AG04449 (cell line): ENCODE results near the gene MAPK14.
A peak's percentile ranks its signal among the peaks of the same experiment; 100 is the strongest.
"Not testable (repeated sequence)": the region's sequence is repeated elsewhere in the genome, so short reads cannot be mapped to it uniquely, and the experiment has no call there.

Experiments used
- CTCF ChIA-PET: fragments of 350-600 bp; formaldehyde crosslinking; extraction: SDS; loops from one replicate; lab custom pipeline; 2021; ENCODE audit warnings: antibody characterized with exemption; lab: Yijun Ruan, JAX
- POLR2A ChIA-PET: fragments of 400-600, 350-600 bp; formaldehyde crosslinking; extraction: SDS; loops from one replicate; lab custom pipeline; 2020; ENCODE audit warnings: antibody characterized with exemption, inconsistent platforms; lab: Yijun Ruan, JAX
- DNase-seq: peaks from one replicate; pipeline ENCODE4 v3.0.0-alpha.2; 2010; ENCODE audit warnings: low read depth, low spot score
- H3K4me3 ChIP-seq: 2 replicates; pipeline ENCODE4 v1.5.1; 2011; ENCODE audit warnings: low read depth, mild to moderate bottlenecking, control low read depth, low read length
- TF ChIP-seq, protein P1 (sequence below): IDR thresholded peaks from one replicate; pipeline ENCODE4 v1.5.1; 2011; ENCODE audit warnings: mild to moderate bottlenecking, moderate library complexity, low read length, control low read depth, inconsistent platforms; ENCODE audit not compliant: insufficient read depth; ENCODE audit errors: missing control alignments

The MAPK14 gene

DNA sequence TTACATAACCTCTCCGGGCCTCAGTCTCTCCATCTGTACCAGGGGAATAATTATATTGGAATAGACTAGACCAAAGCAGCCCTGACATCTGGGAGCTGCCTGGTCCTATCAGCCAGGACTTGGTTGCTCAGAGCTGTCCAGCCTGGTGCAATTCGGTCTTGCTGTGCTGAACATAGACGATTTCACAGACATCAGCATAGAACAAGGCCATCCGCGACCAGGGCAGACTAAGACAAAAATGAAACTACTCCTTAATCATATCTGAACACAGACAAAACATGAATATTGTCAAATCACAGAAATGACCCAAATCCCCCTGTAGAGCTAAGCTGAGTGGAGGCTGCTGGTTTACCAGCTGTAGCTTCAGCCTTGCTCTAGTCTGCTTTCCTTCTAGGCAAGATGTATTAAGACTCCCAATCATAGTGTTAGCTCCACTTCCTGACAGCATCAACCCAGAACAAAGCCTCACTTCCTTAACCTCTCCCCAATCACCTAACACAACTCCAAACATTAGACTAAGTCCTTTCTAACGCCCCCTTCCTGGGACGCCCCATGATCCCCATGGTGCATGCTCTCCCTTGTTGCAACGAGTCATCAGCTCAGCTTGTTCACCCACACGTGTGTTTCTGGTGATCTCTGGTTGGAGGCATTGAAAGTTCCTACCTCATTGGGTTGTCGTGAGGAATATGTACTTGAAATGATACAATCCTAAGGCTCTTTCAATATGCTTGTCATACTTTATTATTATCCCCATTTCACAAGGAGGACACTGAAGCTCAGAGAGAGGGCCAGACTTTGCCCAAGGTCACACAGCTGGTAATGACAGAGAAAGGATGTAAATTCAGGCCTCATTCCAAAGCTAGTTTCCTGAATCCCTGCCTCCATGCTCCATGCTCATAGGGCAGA is 99.2 kb downstream of the MAPK14 start:
- POLR2A ChIA-PET = no interaction called here
- TF ChIP-seq, protein P1, sequence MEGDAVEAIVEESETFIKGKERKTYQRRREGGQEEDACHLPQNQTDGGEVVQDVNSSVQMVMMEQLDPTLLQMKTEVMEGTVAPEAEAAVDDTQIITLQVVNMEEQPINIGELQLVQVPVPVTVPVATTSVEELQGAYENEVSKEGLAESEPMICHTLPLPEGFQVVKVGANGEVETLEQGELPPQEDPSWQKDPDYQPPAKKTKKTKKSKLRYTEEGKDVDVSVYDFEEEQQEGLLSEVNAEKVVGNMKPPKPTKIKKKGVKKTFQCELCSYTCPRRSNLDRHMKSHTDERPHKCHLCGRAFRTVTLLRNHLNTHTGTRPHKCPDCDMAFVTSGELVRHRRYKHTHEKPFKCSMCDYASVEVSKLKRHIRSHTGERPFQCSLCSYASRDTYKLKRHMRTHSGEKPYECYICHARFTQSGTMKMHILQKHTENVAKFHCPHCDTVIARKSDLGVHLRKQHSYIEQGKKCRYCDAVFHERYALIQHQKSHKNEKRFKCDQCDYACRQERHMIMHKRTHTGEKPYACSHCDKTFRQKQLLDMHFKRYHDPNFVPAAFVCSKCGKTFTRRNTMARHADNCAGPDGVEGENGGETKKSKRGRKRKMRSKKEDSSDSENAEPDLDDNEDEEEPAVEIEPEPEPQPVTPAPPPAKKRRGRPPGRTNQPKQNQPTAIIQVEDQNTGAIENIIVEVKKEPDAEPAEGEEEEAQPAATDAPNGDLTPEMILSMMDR = no peak

DNA sequence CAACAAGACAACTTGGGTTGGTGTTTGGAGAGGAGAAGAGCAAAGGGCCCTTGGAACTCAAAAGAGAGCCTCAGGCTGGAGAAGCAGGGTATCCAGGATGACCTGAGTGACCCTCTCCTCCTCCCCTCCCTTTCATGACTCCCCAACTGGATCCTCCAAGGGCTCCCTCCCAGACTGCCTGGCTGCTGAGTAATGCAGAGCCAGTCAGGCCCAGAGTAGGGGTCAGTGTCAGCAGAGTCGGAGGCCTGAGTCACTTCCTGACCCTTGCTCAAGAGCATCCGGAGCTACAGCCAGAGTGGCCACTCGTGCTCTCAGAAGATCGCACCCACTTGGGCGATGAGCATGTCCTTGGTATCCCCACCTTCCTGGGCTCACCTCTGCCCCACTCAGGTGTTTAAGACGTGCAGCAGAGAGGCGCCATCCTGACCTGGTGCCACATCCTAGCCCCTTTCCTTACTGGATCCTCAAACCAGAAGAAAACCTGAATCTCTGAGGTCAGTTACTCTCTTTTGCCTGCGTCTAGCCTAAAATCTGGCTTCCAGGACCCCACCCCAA is 99.9 kb downstream of the MAPK14 start:
- POLR2A ChIA-PET = no interaction called here
- H3K4me3 ChIP-seq = no peak overlapping the region
- TF ChIP-seq, protein P1 = no peak
- DNase-seq = no peak
- CTCF ChIA-PET = interaction anchor here (0.8 to 3.3 kb wide), 5 partner anchors 32 to 732 kb away, joined by 3 to 13 read pairs (median 4); no protein-coding TSS in a partner anchor

More for the DNA sequence above, 99.2 kb downstream of the MAPK14 start:
- no peak for DNase-seq
- H3K4me3 ChIP-seq = no peak overlapping the region
- CTCF ChIA-PET = interaction anchor here (0.8 to 3.3 kb wide), 6 partner anchors 32 to 733 kb away, joined by 3 to 13 read pairs (median 4); no protein-coding TSS in a partner anchor

DNA sequence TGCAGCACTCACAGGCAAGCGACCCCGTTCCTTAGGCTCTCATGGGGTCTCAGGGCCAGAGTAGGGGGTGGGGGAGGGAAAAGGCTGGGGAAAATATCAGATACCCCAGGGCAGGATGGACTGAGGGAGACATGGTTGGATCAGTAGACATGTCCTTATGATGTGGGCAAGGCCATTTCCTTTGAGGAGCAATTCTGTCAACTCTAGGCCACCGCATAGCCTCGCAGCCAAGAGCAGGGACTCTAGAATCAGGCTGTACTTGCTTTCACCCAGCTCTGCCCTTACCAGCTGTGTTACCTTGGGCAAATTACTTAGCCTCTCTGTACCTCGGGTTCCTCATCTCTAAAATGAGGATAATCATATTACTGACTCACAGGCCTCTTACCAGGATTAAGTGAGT is 100.5 kb downstream of the MAPK14 start:
- no peak overlapping the region for H3K4me3 ChIP-seq
- TF ChIP-seq, protein P1 = no peak
- CTCF ChIA-PET = interaction anchor here (3.3 kb wide), 1 partner anchor 33 kb away, joined by 13 read pairs; no protein-coding TSS in a partner anchor
- DNase-seq = no peak
- POLR2A ChIA-PET = no interaction called here

DNA sequence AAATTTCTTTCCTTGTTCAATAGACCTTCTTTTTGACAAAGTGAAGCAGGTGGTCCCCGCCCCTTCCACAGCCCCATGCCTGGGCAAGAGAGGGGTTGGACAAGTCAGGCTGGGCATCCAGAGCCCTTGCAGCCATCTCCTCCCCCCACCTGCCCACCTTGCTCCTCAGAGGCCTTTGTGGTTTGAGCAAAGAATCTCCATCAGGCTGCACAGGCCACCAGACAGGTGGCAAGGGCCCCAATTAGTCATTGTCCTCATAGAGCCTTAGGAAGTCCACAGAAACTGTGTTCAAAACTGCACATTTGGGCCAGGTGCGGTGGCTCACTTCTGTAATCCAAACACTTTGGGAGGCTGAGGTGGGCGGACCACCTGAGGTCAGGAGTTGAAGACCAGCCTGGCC is 101.2 kb downstream of the MAPK14 start:
- ChIA-PET POLR2A (no interaction called here), CTCF (interaction anchor here (3.3 kb wide), 1 partner anchor 33 kb away, joined by 22 read pairs; no protein-coding TSS in a partner anchor)
- no peak for DNase-seq
- TF ChIP-seq, protein P1 = no peak
- H3K4me3 ChIP-seq = no peak overlapping the region

DNA sequence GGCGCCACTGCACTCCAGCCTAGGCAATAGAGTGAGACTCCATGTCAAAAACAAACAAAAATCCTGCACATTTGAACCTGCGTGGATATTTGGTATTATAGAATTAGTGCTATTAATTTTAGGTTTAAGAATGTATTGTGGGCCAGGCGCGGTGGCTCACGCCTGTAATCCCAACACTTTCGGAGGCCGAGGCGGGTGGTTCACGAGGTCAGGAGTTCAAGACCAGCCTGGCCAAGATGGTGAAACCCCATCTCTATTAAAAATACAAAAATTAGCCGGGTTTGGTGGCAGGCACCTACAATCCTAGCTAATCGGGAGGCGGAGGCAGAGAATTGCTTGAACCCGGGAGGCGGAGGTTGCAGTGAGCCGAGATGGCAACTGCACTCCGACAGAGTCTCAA is 101.7 kb downstream of the MAPK14 start:
- H3K4me3 ChIP-seq, DNase-seq, POLR2A ChIA-PET: not testable (repeated sequence)
- CTCF ChIA-PET = interaction anchor here (3.3 kb wide), 1 partner anchor 34 kb away, joined by 22 read pairs; no protein-coding TSS in a partner anchor

DNA sequence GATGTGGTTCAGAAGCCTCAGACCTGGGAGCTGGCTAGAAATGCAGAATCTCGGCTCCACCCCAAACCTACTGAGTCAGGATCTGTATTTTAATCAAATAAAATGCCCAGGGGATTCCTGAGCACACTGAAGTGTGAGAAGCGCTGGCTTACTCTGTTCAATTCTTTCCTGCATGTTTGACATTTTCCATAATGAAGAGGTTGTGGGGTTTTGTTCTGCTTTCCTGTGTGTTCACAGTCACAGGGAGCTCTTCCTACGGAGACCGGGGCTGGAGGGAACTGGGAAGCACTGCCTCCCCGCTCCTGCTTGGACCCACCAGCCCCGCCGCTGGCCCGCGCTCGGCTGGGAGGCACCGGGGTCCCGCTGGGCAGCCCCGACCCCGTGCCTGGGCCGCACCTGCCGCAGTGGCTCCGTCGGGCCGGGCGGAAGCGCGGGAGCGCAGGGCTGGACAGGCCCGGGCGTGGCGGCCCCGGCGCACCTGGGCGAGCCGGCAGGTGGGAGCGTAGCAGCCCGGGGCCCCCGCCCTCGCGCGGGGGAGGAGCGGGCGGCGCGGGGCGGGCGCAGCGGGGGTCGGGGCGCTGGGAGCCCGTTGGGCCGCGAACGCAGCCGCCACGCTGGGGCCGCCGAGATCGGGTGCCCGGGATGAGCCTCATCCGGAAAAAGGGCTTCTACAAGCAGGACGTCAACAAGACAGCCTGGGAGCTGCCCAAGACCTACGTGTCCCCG is 102.5 kb downstream of the MAPK14 start, which contains the start of gene MAPK13:
MAPK13 (plus strand) TSS at position 573 of the 726 bp plus-strand sequence; CDS start at position 643, 70 bp downstream.
- ChIA-PET POLR2A (no interaction called here), CTCF (interaction anchor here (2.8 to 3.6 kb wide), 3 partner anchors 8 to 34 kb away, joined by 10 to 33 read pairs (median 22); no protein-coding TSS in a partner anchor)
- DNase-seq = no peak
- TF ChIP-seq, protein P1 = no peak
- peak within 1 kb of the TSS; percentile 25 for H3K4me3 ChIP-seq
